Spleen (tissue), 11 donors: ENCODE data around the gene IRX2. TPM values are rescaled to one million over a fixed set of nuclear protein-coding genes. Genes with fewer than 3 reads are reported as not detected.

Experiments used
- DNase-seq: peaks from one replicate; pipeline ENCODE4 v3.0.0-alpha.2; 2020
- H3K27ac ChIP-seq, 8 donors: fragments of 200-600 bp; sonication (generic) in 7 of 8; 1 replicate in 4 of 8; 2 replicates in 4 of 8; pipeline versions ENCODE4 v1.5.0 to v1.8.0; 2016 to 2021; ENCODE audit warnings: inconsistent platforms in 4 of 8, mild to moderate bottlenecking in 4 of 8, moderate library complexity in 1 of 8
- H3K27me3 ChIP-seq, 7 donors: fragments of 200-600 bp; sonication (generic) in 6 of 7; replicated peaks in 1 of 7; 1 replicate in 4 of 7; 2 replicates in 3 of 7; pipeline versions ENCODE4 v1.5.0 to v1.8.0; 2016 to 2021; ENCODE audit warnings: inconsistent platforms in 3 of 7, mild to moderate bottlenecking in 1 of 7
- H3K36me3 ChIP-seq, 6 donors: fragments of 200-600 bp; sonication (generic) in 5 of 6; 1 replicate in 4 of 6; 2 replicates in 2 of 6; pipeline versions ENCODE4 v1.5.0 to v1.8.0; 2016 to 2021; ENCODE audit warnings: inconsistent platforms in 2 of 6
- H3K4me1 ChIP-seq, 6 donors: fragments of 200-600 bp; sonication (generic) in 5 of 6; 1 replicate in 3 of 6; 2 replicates in 3 of 6; pipeline versions ENCODE4 v1.5.0 to v1.8.0; 2016 to 2021; ENCODE audit warnings: inconsistent platforms in 3 of 6
- H3K4me3 ChIP-seq, 8 donors: fragments of 200-600 bp; sonication (generic) in 7 of 8; 1 replicate in 4 of 8; 2 replicates in 4 of 8; pipeline versions ENCODE4 v1.5.0 to v1.8.0; 2016 to 2021; ENCODE audit warnings: inconsistent platforms in 4 of 8, mild to moderate bottlenecking in 4 of 8, moderate library complexity in 2 of 8
- H3K9me3 ChIP-seq, 8 donors: fragments of 200-600 bp; sonication (generic) in 7 of 8; 1 replicate in 4 of 8; 2 replicates in 4 of 8; pipeline versions ENCODE4 v1.5.0 to v1.8.0; 2016 to 2021; ENCODE audit warnings: inconsistent platforms in 4 of 8
- CTCF ChIP-seq, 11 experiments: fragments of 200-600 bp in 7 of 11; fragments of 450-650 bp in 4 of 11; sonication (generic) in 4 of 11; IDR thresholded peaks in 8 of 11; conservative IDR thresholded peaks in 3 of 11; 1 replicate in 7 of 11; 2 replicates in 4 of 11; pipeline versions ENCODE4 v1.4.0 to v1.8.0; 2016 to 2021; ENCODE audit warnings: antibody characterized with exemption in 11 of 11, inconsistent platforms in 4 of 11, mild to moderate bottlenecking in 1 of 11
- POLR2A ChIP-seq, 3 donors: fragments of 450-650 bp; IDR thresholded peaks; one replicate each; pipeline ENCODE4 v1.5.1; 2017; ENCODE audit warnings: antibody characterized with exemption in 3 of 3, mild to moderate bottlenecking in 1 of 3
- POLR2AphosphoS5 ChIP-seq, 3 donors: sonication (generic); formaldehyde crosslinking; IDR thresholded peaks; one replicate each; pipeline ENCODE4 v1.5.1; 2017; ENCODE audit warnings: antibody characterized with exemption in 3 of 3
- WGBS, 5 donors: extraction: QIAGEN DNeasy Blood & Tissue Kit in 3 of 5; methylation state at CpG; one replicate each; pipeline versions ENCODE4 v1.1.5 to v1.1.7; 2013 to 2018; 5-methylcytosine and 5-hydroxymethylcytosine counted together
- intact Hi-C: fragments of 100-400 bp; cut with DNase I; formaldehyde crosslinking; loops from one replicate; pipeline ENCODE4 v1.15.0; 2023; ENCODE audit warnings: low total_unique reads
- polyA plus RNA-seq, 3 donors: library from polyadenylated mRNA; stranded (reverse); fragments of 200-250 nt; gene quantifications; one replicate each; pipeline ENCODE4 v1.2.1, GENCODE V29; 2013
- total RNA-seq, 7 donors: library from RNA; depleted of rRNA in 3 of 7; stranded (reverse); fragments of >200 nt in 3 of 7; fragmentation: NEBNext Ultra II Directional in 4 of 7; extraction: Animal tissue kit (Norgen Biotek cat#: 25700) in 4 of 7; gene quantifications; one replicate each; pipeline versions ENCODE4 v1.1.0 to v1.2.1, GENCODE V29; 2016 to 2021
- donor health status: healthy with polysubstance abuse.
- donor health status: DM: no; HTN: no; CAD: no; lungs with moderate emphysema.
- donor health status: DM: no; HTN: no; CAD: no.
- donor health status: Bipolar disorder and iron deficiency.
- donor health status: healthy.
- donor health status: DM: no; HTN: no; CAD: no.
- donor health status: DM: yes; HTN: yes; CAD: no.

The IRX2 gene
- total and polyA plus RNA-seq, 10 donors, result 0.03 to 0.26 (median 0.13) TPM; not detected in 7

- no peak for TF ChIP-seq CTCF (IDR thresholded peaks at IDR 0.05 in 8 of 11, conservative IDR thresholded peaks at IDR 0.05 in 3 of 11)
- no peak for TF ChIP-seq POLR2AphosphoS5 (IDR thresholded peaks at IDR 0.05)
- no peak for TF ChIP-seq POLR2A (IDR thresholded peaks at IDR 0.05)
- WGBS, 5 donors, result 69 to 91% (median 78%) methylated on average over 3 of the region's 3 CpGs
- H3K9me3 ChIP-seq, result peaks cover 0 to 22% (median 9%) of the 10 kb centered on the region in 8 donors
- H3K4me3 ChIP-seq, result no peak overlapping the region
- no peaks in the 10 kb centered on the region for H3K36me3 ChIP-seq
- peaks cover 0 to 15% (median 0%) of the 10 kb centered on the region in 7 donors for H3K27me3 ChIP-seq
- H3K27ac ChIP-seq, result no peak overlapping the region
- intact Hi-C loops, result no loop called here
- DNase-seq, result no peak
- no peaks in the 10 kb centered on the region for H3K4me1 ChIP-seq
Observed at GRCh38 chr5:2783223-2783622, 31.7 kb upstream of the IRX2 start.

GRCh38 chr5:2782658-2783057, 31.2 kb upstream of the IRX2 start:
- intact Hi-C loops, result no loop called here
- DNase-seq, result no peak
- Histone ChIP-seq H3K4me3 (no peak overlapping the region), H3K4me1 (no peaks in the 10 kb centered on the region), H3K27me3 (peaks cover 0 to 15% (median 0%) of the 10 kb centered on the region in 7 donors), H3K27ac (no peak overlapping the region), H3K9me3 (peaks cover 0 to 22% (median 9%) of the 10 kb centered on the region in 8 donors), H3K36me3 (no peaks in the 10 kb centered on the region)
- 73 to 100% (median 80%) methylated on average over 2 to 3 of the region's 3 CpGs for WGBS, 5 donors
- TF ChIP-seq POLR2A (IDR thresholded peaks at IDR 0.05) (no peak), POLR2AphosphoS5 (IDR thresholded peaks at IDR 0.05) (no peak), CTCF (IDR thresholded peaks at IDR 0.05 in 8 of 11, conservative IDR thresholded peaks at IDR 0.05 in 3 of 11) (no peak)

GRCh38 chr5:2780421-2781171, 29.1 kb upstream of the IRX2 start:
- TF ChIP-seq CTCF (IDR thresholded peaks at IDR 0.05 in 8 of 11, conservative IDR thresholded peaks at IDR 0.05 in 3 of 11), result no peak
- no peak for TF ChIP-seq POLR2A (IDR thresholded peaks at IDR 0.05)
- TF ChIP-seq POLR2AphosphoS5 (IDR thresholded peaks at IDR 0.05), result no peak
- Histone ChIP-seq H3K27me3 (peaks cover 0 to 15% (median 0%) of the 10 kb centered on the region in 7 donors), H3K4me3 (no peak overlapping the region), H3K9me3 (peaks cover 0 to 15% (median 5%) of the 10 kb centered on the region in 8 donors), H3K27ac (no peak overlapping the region), H3K36me3 (no peaks in the 10 kb centered on the region), H3K4me1 (no peaks in the 10 kb centered on the region)
- DNase-seq, result no peak
- WGBS, 5 donors, result 52 to 68% (median 67%) methylated on average over 8 to 11 of the region's 11 CpGs
- intact Hi-C loops, result no loop called here

GRCh38 chr5:2779459-2779858, 28.0 kb upstream of the IRX2 start:
- peaks cover 0 to 5% (median 0%) of the 10 kb centered on the region in 8 donors for H3K9me3 ChIP-seq
- no peak overlapping the region for H3K27ac ChIP-seq
- TF ChIP-seq POLR2AphosphoS5 (IDR thresholded peaks at IDR 0.05), result no peak
- no peak for TF ChIP-seq CTCF (IDR thresholded peaks at IDR 0.05 in 8 of 11, conservative IDR thresholded peaks at IDR 0.05 in 3 of 11)
- no peak for TF ChIP-seq POLR2A (IDR thresholded peaks at IDR 0.05)
- H3K4me1 ChIP-seq, result no peaks in the 10 kb centered on the region
- DNase-seq, result no peak
- 67 to 91% (median 74%) methylated on average over 9 of the region's 9 CpGs for WGBS, 5 donors
- intact Hi-C loops, result no loop called here
- H3K4me3 ChIP-seq, result no peak overlapping the region
- H3K27me3 ChIP-seq, result peaks cover 0 to 15% (median 0%) of the 10 kb centered on the region in 7 donors
- no peaks in the 10 kb centered on the region for H3K36me3 ChIP-seq
